ENCODE data around the gene TEX35. TPM values are rescaled to one million over a fixed set of nuclear protein-coding genes. Genes with fewer than 3 reads are reported as not detected.

The TEX35 gene
- total RNA-seq = not detected

GRCh38 chr1:178512566-178513277, at the start of gene TEX35:
Gene TEX35 (plus strand): TSS chr1:178513109. CDS start chr1:178513189, 80 bp downstream.
- Histone ChIP-seq H3K4me3 (no peak within 1 kb of the TSS), H3K9me3 (no peaks in the 10 kb centered on the region), H3K27me3 (no peaks in the 10 kb centered on the region), H3K4me1 (peaks cover 0 to 3% (median 0%) of the 10 kb centered on the region in 4 donors), H3K36me3 (no peaks in the 10 kb centered on the region), H3K27ac (no peak within 1 kb of the TSS)
- in situ Hi-C loops (cut with MboI; ENCODE audit: low pct_ligation_motif_present in 1 of 4, low pct_unique_long_range_greater_than_20kb in 1 of 4, low sequenced_read_pairs in 3 of 4) (no loop called here), intact Hi-C loops (cut with DNase I; ENCODE audit: low total_unique reads) (no loop called here)
- no peak for DNase-seq
- WGBS, 2 donors (ENCODE audit: low coverage in 1 of 2) = 96% methylated on average over 19 of the region's 19 CpGs; no CpG with 5 or more reads in 1 of the 2 donors
- TF ChIP-seq POLR2AphosphoS5 (IDR thresholded peaks at IDR 0.05) = no peak
- no peak for TF ChIP-seq POLR2A (IDR thresholded peaks at IDR 0.05)
- TF ChIP-seq CTCF (IDR thresholded peaks at IDR 0.05) = no peak
- no peak for TF ChIP-seq EP300 (IDR thresholded peaks at IDR 0.05; ENCODE audit: low read depth)

- 68 to 88% methylated on average over 1 of the region's 1 CpG for WGBS, 2 donors (ENCODE audit: low coverage in 1 of 2)
- no peak for DNase-seq
- Histone ChIP-seq H3K27me3 (no peaks in the 10 kb centered on the region), H3K4me3 (no peak overlapping the region), H3K4me1 (no peaks in the 10 kb centered on the region), H3K9me3 (no peaks in the 10 kb centered on the region), H3K36me3 (peaks cover 0 to 12% (median 0%) of the 10 kb centered on the region in 4 donors), H3K27ac (no peak overlapping the region)
- intact Hi-C loops (cut with DNase I; ENCODE audit: low total_unique reads) = no loop called here
- in situ Hi-C loops (cut with MboI; ENCODE audit: low pct_ligation_motif_present in 1 of 4, low pct_unique_long_range_greater_than_20kb in 1 of 4, low sequenced_read_pairs in 3 of 4) = no loop called here
- TF ChIP-seq EP300 (IDR thresholded peaks at IDR 0.05; ENCODE audit: low read depth) (no peak), POLR2AphosphoS5 (IDR thresholded peaks at IDR 0.05) (no peak), CTCF (IDR thresholded peaks at IDR 0.05) (no peak), POLR2A (IDR thresholded peaks at IDR 0.05) (no peak)
Observed at GRCh38 chr1:178464141-178464540, 48.8 kb upstream of the TEX35 start.

GRCh38 chr1:178464566-178464965, 48.3 kb upstream of the TEX35 start:
- H3K9me3 ChIP-seq = no peaks in the 10 kb centered on the region
- intact Hi-C loops (cut with DNase I; ENCODE audit: low total_unique reads) (no loop called here), in situ Hi-C loops (cut with MboI; ENCODE audit: low pct_ligation_motif_present in 1 of 4, low pct_unique_long_range_greater_than_20kb in 1 of 4, low sequenced_read_pairs in 3 of 4) (no loop called here)
- H3K27me3 ChIP-seq = no peaks in the 10 kb centered on the region
- H3K4me3 ChIP-seq = no peak overlapping the region
- DNase-seq = no peak
- no peak overlapping the region for H3K27ac ChIP-seq
- no peak for TF ChIP-seq POLR2AphosphoS5 (IDR thresholded peaks at IDR 0.05)
- no peaks in the 10 kb centered on the region for H3K4me1 ChIP-seq
- peaks cover 0 to 12% (median 0%) of the 10 kb centered on the region in 4 donors for H3K36me3 ChIP-seq

GRCh38 chr1:178465011-178465410, 47.9 kb upstream of the TEX35 start:
- peaks cover 0 to 12% (median 0%) of the 10 kb centered on the region in 4 donors for H3K36me3 ChIP-seq
- no peaks in the 10 kb centered on the region for H3K4me1 ChIP-seq
- H3K27ac ChIP-seq = no peak overlapping the region
- no peak for TF ChIP-seq POLR2AphosphoS5 (IDR thresholded peaks at IDR 0.05)
- TF ChIP-seq POLR2A (IDR thresholded peaks at IDR 0.05) = no peak
- no peak for TF ChIP-seq CTCF (IDR thresholded peaks at IDR 0.05)
- no peak overlapping the region for H3K4me3 ChIP-seq
- DNase-seq = no peak
- intact Hi-C loops (cut with DNase I; ENCODE audit: low total_unique reads) = no loop called here
- in situ Hi-C loops (cut with MboI; ENCODE audit: low pct_ligation_motif_present in 1 of 4, low pct_unique_long_range_greater_than_20kb in 1 of 4, low sequenced_read_pairs in 3 of 4) = no loop called here
- H3K27me3 ChIP-seq = no peaks in the 10 kb centered on the region
- no peaks in the 10 kb centered on the region for H3K9me3 ChIP-seq

- Histone ChIP-seq H3K9me3 (no peaks in the 10 kb centered on the region), H3K4me1 (no peaks in the 10 kb centered on the region), H3K36me3 (peaks cover 0 to 12% (median 0%) of the 10 kb centered on the region in 4 donors), H3K4me3 (no peak overlapping the region), H3K27me3 (no peaks in the 10 kb centered on the region), H3K27ac (no peak overlapping the region)
- no peak for DNase-seq
- TF ChIP-seq POLR2A (IDR thresholded peaks at IDR 0.05) (no peak), POLR2AphosphoS5 (IDR thresholded peaks at IDR 0.05) (no peak), CTCF (IDR thresholded peaks at IDR 0.05) (no peak), EP300 (IDR thresholded peaks at IDR 0.05; ENCODE audit: low read depth) (no peak)
- intact Hi-C loops (cut with DNase I; ENCODE audit: low total_unique reads) (no loop called here), in situ Hi-C loops (cut with MboI; ENCODE audit: low pct_ligation_motif_present in 1 of 4, low pct_unique_long_range_greater_than_20kb in 1 of 4, low sequenced_read_pairs in 3 of 4) (no loop called here)
Observed at GRCh38 chr1:178467837-178468236, 45.1 kb upstream of the TEX35 start.

Measured in transverse colon (tissue), 4 donors.